GM21737 (cell line): ENCODE measurements around the gene PRKAB1.

Experiments used
- ATAC-seq: cut with Tn5 transposase; IDR thresholded peaks from one replicate; pipeline ENCODE4 v1.9.1; 2021; ENCODE audit warnings: mild to moderate bottlenecking, moderate library complexity; ENCODE audit not compliant: unreplicated experiment

The PRKAB1 gene

GRCh38 chr12:119660076-119660475 lies 7.9 kb upstream of the PRKAB1 start:
- ATAC-seq: no peak

- no peak for ATAC-seq
Observed at GRCh38 chr12:119661882-119662281, 6.1 kb upstream of the PRKAB1 start.

- ATAC-seq: no peak
Observed at GRCh38 chr12:119664642-119665041, 3.3 kb upstream of the PRKAB1 start.

GRCh38 chr12:119665164-119665929 lies 2.6 kb upstream of the PRKAB1 start:
- no peak for ATAC-seq

GRCh38 chr12:119666226-119666795 lies 1.6 kb upstream of the PRKAB1 start:
- no peak for ATAC-seq

- no peak for ATAC-seq
Observed at GRCh38 chr12:119666900-119667576, 895 bp upstream of the PRKAB1 start.

- ATAC-seq: no peak
Observed at GRCh38 chr12:119668324-119668841, 450 bp downstream of the PRKAB1 start.

GRCh38 chr12:119669744-119670472 lies 2.0 kb downstream of the PRKAB1 start:
- ATAC-seq: no peak

GRCh38 chr12:119671070-119671469 lies 3.1 kb downstream of the PRKAB1 start:
- ATAC-seq: no peak

GRCh38 chr12:119672194-119672593 lies 4.3 kb downstream of the PRKAB1 start:
- no peak for ATAC-seq

- no peak for ATAC-seq
Observed at GRCh38 chr12:119673634-119674033, 5.7 kb downstream of the PRKAB1 start.

GRCh38 chr12:119674560-119674959 lies 6.6 kb downstream of the PRKAB1 start:
- no peak for ATAC-seq

- ATAC-seq: no peak
Observed at GRCh38 chr12:119676022-119676421, 8.1 kb downstream of the PRKAB1 start.

GRCh38 chr12:119676573-119676972 lies 8.6 kb downstream of the PRKAB1 start:
- ATAC-seq: no peak

GRCh38 chr12:119678459-119678858 lies 10.5 kb downstream of the PRKAB1 start:
- ATAC-seq: no peak

GRCh38 chr12:119679081-119679480 lies 11.1 kb downstream of the PRKAB1 start:
- ATAC-seq: no peak

GRCh38 chr12:119679490-119679889 lies 11.6 kb downstream of the PRKAB1 start:
- no peak for ATAC-seq

- ATAC-seq: no peak
Observed at GRCh38 chr12:119681111-119681510, 13.2 kb downstream of the PRKAB1 start.

GRCh38 chr12:119681728-119682638 lies 14.1 kb downstream of the PRKAB1 start:
- no peak for ATAC-seq

GRCh38 chr12:119682639-119683252 lies 14.8 kb downstream of the PRKAB1 start:
- ATAC-seq: no peak
